Measurements from ENCODE around the gene C22orf15.
"Not testable (repeated sequence)": the region's sequence is repeated elsewhere in the genome, so short reads cannot be mapped to it uniquely, and the experiment has no call there.

C22orf15 gene

GRCh38 chr22:23718371-23719165 is 44.2 kb upstream of the C22orf15 start:
- DNase-seq (ENCODE audit: low spot score): no peak
- H3K27ac ChIP-seq: no peak overlapping the region
- H3K4me3 ChIP-seq: no peak overlapping the region
- TF ChIP-seq, protein P1, sequence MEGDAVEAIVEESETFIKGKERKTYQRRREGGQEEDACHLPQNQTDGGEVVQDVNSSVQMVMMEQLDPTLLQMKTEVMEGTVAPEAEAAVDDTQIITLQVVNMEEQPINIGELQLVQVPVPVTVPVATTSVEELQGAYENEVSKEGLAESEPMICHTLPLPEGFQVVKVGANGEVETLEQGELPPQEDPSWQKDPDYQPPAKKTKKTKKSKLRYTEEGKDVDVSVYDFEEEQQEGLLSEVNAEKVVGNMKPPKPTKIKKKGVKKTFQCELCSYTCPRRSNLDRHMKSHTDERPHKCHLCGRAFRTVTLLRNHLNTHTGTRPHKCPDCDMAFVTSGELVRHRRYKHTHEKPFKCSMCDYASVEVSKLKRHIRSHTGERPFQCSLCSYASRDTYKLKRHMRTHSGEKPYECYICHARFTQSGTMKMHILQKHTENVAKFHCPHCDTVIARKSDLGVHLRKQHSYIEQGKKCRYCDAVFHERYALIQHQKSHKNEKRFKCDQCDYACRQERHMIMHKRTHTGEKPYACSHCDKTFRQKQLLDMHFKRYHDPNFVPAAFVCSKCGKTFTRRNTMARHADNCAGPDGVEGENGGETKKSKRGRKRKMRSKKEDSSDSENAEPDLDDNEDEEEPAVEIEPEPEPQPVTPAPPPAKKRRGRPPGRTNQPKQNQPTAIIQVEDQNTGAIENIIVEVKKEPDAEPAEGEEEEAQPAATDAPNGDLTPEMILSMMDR (IDR thresholded peaks at IDR 0.05): no peak

- DNase-seq (ENCODE audit: low spot score): no peak
- TF ChIP-seq, protein P1 (IDR thresholded peaks at IDR 0.05): no peak
- Histone ChIP-seq H3K4me3 (no peak overlapping the region), H3K27ac (no peak overlapping the region)
Measured at GRCh38 chr22:23720855-23721254, 41.9 kb upstream of the C22orf15 start.

- no peak overlapping the region for H3K27ac ChIP-seq
- no peak overlapping the region for H3K4me3 ChIP-seq
- TF ChIP-seq, protein P1 (IDR thresholded peaks at IDR 0.05): no peak
- DNase-seq (ENCODE audit: low spot score): no peak
Measured at GRCh38 chr22:23722160-23722559, 40.6 kb upstream of the C22orf15 start.

DNA sequence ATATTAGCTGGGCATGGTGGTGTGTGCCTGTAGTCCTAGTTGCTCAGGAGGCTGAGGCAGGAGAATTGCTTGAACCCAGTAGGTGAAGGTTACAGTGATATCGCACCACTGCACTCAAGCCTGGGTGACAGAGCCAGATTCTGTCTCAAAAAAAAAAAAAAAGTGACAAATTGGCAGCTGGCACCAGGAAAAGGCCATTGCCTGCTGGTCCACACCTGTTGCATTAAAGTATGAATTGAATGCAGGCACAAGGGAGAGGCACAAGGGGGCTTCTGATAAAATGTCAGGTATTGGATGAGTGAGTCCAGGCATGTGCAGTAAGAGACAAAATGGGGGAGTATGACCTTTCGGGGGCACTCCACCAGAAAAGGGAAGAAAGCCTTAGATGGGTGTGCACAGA is 40.1 kb upstream of the C22orf15 start:
- TF ChIP-seq, protein P1 (IDR thresholded peaks at IDR 0.05): no peak
- no peak overlapping the region for H3K4me3 ChIP-seq
- H3K27ac ChIP-seq: no peak overlapping the region
- DNase-seq (ENCODE audit: low spot score): no peak

- not testable (repeated sequence) for DNase-seq (ENCODE audit: low spot score); H3K4me3 ChIP-seq; H3K27ac ChIP-seq
Measured at GRCh38 chr22:23728108-23728507, 34.7 kb upstream of the C22orf15 start.

DNA sequence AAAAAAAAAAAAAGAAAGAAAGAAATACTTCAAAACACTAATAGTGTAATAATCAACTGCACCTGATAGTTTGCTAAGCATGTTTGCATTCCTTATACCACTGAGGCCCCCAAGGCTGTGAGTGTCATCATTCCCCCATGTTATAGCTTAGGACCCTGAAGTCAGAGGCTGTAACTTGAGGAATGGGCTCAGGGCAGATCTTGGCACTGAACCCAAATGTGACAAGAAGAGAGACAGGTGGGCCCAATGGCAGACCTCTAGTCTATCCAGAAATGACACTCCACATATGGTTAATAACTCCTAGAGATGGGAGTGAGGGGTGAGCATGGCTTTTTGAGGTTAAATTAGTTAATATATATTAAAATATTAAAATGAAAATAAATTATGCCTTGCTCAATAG is 25.1 kb upstream of the C22orf15 start:
- TF ChIP-seq, protein P1 (IDR thresholded peaks at IDR 0.05): no peak

GRCh38 chr22:23742505-23743264 is 20.1 kb upstream of the C22orf15 start:
- H3K27ac ChIP-seq: peak overlapping the region; percentile 50 to 71
- H3K4me3 ChIP-seq: no peak overlapping the region
- TF ChIP-seq, protein P1 (IDR thresholded peaks at IDR 0.05): no peak
- DNase-seq (ENCODE audit: low spot score): no peak

More for the DNA sequence above, 25.1 kb upstream of the C22orf15 start:
- Histone ChIP-seq H3K27ac (no peak overlapping the region), H3K4me3 (no peak overlapping the region)
- DNase-seq (ENCODE audit: low spot score): no peak
